Dermis blood vessel endothelial cell (primary cell): ENCODE data around the gene KCNA3. TPM values are rescaled to one million over a fixed set of nuclear protein-coding genes. Genes with fewer than 3 reads are reported as not detected.
"Not testable (repeated sequence)": the region's sequence is repeated elsewhere in the genome, so short reads cannot be mapped to it uniquely, and the experiment has no call there.

Experiments used
- DNase-seq: peaks from one replicate; pipeline ENCODE4 v3.0.0; 2010
- total RNA-seq: library from RNA; depleted of rRNA; stranded (reverse); fragments of >200 nt; gene quantifications from 2 replicates; pipeline ENCODE4 v1.2.3, GENCODE V29; 2014

KCNA3 gene
- total RNA-seq, 1 donor from 2014 or later, result not detected

- DNase-seq, result no peak
Observed at GRCh38 chr1:110677526-110677925, 2.8 kb upstream of the KCNA3 start.

GRCh38 chr1:110676970-110677369 lies 2.2 kb upstream of the KCNA3 start:
- DNase-seq, result no peak

DNA sequence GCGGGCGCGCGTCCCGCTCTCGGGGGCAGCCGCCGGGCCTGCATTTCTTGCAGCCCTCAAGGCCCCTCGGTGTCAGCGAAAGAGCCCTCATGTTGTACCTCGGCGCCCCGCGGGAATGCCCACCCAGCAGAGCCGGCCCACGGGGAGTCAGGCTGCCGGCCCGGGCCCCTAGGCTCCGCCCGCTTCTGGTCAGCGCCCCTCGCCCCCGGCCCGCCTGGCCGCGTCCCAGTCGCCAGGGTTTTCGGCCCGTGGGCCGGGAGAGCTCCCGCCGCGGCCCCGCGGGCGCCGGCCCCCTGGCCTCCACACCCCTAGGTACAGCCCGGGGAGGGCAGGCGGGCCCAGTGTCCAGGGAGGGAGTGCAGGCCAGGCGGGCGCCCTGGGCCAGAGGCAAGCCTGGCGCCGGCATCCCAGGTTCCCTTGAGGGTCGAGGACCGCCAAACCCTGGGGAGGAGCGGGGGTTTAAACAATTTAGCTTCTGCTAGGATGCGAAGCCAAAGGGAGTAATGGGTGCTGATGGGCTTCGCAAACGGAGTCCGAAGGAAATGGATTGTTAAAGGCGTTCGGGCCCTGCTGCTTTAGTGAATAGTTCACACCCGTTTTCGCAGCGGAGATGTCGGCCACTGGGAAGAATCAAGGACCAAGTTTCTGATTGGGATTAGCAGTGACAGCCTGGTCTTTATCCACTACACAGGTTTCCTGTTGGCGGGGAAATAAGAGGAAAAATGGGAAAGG lies 486 bp upstream of the KCNA3 start:
- DNase-seq, result no peak

DNA sequence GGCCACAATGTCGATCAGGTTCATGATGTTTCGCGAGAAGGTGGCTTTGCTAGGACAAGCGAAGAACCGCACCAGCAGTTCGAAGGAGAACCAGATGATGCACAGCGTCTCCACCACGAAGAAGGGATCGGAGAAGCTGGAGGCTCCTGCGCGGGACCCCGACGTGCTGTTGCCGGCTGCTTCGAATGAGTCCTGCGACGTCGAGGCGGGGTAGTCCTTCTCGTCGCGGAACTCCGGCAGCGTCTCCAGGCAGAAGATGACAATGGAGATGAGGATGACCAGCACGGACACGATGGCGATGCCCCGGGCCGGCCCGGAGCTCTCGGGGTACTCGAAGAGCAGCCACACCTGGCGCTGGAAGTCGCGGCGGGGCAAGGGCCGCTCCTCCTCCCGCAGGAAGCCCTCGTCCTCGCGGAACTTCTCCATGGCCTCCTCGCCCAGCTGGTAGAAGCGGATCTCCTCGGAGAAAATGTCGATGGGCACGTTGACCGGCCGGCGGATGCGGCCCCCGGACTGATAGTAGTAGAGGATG lies 869 bp downstream of the KCNA3 start:
- no peak for DNase-seq

DNA sequence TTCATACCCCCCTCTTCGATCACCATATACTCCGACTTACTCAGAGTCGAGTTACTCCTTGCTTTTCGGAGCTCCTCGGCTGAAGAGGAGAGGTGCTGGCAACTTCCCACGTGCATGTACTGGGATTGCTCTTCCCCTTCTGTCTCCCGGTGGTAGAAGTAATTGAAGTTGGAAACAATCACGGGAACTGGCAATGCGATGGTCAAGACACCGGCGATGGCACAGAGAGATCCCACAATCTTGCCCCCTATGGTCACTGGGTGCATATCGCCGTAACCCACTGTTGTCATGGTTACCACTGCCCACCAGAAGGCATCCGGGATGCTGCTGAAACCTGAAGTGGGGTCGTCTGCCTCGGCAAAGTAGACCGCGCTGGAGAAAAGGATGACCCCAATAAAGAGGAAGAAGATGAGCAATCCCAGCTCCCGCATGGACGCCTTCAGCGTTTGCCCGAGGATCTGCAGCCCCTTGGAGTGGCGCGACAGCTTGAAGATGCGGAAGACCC lies 1.5 kb downstream of the KCNA3 start:
- no peak for DNase-seq

- no peak for DNase-seq
Observed at GRCh38 chr1:110672753-110673108, 2.0 kb downstream of the KCNA3 start.

GRCh38 chr1:110672001-110672752 lies 2.6 kb downstream of the KCNA3 start:
- no peak for DNase-seq

- no peak for DNase-seq
Observed at GRCh38 chr1:110671361-110671760, 3.4 kb downstream of the KCNA3 start.

- no peak for DNase-seq
Observed at GRCh38 chr1:110668549-110668948, 6.2 kb downstream of the KCNA3 start.

GRCh38 chr1:110667776-110668175 lies 7.0 kb downstream of the KCNA3 start:
- DNase-seq, result no peak

DNA sequence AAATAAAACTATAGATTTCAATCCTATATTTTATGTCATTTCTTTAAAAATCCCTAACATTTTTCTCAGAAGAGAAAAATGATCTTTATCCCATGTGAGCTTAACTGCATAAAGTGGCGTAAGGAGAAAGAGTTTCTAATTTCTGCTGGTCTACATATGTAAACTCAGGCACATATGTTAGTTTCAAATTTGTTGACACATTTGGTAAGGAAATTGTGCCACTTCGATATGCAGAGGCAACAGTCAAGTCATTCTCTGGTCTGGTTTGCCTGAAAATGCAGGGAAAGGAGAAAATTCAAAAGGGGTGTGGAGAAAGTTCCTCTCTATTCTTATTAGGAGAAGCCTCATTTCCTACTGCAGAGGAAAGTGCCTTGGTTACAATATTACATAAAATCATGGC lies 11.5 kb downstream of the KCNA3 start:
- DNase-seq, result no peak

DNA sequence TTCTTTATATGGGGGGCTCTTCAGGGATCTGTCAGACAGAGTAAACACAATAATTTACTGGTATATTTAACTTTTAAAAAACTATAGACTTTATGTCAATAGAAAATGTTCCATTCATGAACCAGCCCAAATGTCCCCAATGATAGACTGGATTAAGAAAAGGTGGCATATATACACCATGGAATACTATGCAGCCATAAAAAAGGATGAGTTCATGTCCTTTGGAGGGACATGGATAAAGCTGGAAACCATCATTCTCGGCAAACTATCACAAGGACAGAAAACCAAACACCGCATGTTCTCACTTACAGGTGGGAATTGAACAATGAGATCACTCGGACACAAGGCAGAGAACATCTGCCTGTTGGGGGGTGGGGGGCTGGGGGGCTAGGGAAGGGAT lies 15.2 kb downstream of the KCNA3 start:
- not testable (repeated sequence) for DNase-seq

DNA sequence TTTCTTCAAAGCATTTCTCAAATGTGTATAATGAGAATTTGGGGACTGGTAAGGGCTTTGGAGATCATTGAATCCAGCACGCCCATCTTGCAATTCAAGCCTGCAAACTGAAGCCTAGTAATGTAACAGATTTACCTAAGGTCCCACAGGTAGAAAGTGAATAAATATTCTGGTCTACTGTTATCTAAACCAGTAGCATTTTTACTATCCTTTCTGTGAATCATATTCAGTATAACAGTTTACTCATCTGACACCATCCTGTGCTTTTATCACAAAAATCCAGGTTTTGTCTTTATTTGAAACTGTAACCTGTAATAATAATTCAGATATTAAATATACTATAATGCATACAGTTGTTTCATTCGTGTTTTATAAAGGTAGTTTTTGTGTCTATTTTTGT lies 17.4 kb downstream of the KCNA3 start:
- DNase-seq, result no peak

GRCh38 chr1:110650609-110651008 lies 24.1 kb downstream of the KCNA3 start:
- DNase-seq, result no peak

GRCh38 chr1:110648417-110648816 lies 26.3 kb downstream of the KCNA3 start:
- DNase-seq, result no peak

DNA sequence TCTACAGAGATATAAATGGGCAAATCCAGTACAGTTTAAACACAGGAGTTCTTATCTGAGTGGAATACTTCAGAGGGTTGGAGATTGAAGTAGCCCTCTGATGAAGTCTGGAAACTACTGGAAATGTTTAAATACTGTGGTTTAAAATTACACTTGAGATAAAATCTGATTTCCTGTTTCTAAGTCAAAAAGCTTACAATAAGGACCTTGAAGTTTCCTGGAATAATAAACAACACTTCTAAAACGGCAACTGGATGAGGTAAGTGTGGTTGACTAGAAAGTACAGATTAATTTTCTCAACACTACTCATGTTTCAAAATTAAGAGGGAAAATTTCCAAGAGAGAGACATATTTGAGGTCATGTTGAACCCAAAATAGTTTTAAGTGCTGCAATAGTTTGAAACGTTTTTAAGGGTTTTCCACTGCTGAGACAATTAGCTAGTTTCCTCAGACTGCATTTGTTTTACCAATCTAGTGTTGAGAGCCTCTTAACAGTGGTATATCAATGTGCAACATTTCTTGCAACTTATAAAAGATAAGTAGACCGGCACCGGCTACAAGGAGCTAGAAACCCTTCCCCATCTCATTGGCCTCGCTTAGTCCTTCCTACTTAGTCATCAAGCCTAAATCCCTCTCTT lies 27.4 kb downstream of the KCNA3 start:
- peak; percentile 5 for DNase-seq

GRCh38 chr1:110645821-110646735 lies 28.7 kb downstream of the KCNA3 start:
- DNase-seq, result peak; percentile 5

GRCh38 chr1:110645211-110645610 lies 29.5 kb downstream of the KCNA3 start:
- DNase-seq, result no peak

DNA sequence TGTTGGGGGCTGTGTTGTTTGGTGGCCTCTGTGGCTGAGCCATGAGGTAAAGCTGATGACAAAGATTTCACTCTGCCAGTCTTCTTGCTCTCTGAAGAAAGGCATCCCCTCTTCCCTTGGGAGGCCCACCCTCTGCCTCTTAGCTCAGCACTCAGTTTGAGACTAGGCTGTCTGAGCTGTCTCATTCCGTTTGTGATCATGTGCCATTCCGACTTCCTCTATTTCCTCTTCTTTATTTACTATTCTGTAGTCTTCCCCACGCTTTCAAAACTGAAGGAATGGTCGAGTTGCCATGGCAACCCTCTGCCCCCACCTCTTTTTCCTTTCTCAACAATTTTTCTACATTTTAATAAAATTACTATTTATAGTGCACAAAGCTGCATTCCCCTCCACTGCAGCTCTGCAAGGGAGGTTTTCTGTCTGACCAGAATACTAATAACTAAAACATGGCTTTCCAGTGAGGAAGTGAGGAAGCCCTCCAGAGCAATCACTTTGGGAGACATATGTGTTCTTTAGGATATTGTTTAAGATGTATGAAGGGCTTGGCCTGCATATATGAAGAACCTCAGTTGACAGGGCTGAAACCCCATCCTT lies 30.8 kb downstream of the KCNA3 start:
- DNase-seq, result no peak

DNA sequence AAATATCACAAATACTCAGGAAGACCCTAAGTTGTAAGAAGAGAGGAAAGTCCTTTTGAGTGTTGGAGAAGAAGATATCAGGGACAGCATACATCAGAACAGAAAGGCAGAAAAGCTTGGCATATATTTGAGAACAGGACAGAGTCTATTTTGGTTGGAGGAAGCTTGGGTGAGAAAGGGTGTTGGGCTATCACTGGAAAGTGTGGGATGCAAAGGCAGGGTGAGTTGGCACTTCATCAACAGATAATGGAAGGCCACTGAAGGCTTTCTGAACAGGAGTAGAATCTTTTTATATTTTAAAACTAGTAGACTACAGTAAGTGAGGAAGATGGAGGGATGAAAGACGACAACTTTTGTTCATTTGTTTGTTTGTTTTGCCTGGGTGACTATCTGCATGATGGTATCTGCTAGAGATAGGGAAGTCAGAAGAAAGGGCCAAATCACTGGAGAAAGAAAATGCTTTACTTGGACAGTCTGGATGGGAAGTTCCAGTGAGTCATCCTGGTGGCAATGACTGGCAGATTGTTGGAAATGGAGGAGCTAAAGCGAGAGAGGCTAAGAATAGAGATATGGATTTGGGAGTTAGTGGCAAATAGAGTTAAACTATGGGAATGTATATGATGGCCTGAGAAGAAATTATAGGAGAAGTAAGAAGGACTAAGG lies 34.9 kb downstream of the KCNA3 start:
- DNase-seq, result no peak

DNA sequence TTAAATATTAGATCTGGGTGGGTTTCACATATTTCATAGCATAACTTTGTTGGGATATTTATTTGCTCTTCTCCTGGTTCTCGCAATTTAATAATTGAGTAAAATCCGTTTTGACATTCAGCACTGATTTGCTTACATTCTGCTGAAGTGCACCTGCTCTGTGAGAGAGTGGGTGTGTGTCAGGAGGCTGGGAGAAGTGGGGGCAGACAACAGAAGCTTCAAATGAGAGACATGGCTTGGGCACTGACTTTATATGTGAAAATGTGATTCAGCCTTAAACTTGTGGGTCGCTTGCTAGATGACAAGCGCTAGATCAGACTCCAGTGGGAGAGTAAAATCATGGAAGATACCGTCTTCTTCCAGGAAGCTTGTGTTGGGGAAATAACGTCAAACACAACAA lies 36.2 kb downstream of the KCNA3 start:
- DNase-seq, result no peak
